Superior temporal gyrus (tissue), 1 donor: ENCODE data around the gene KIAA0319L.
A peak's percentile ranks its signal among the peaks of the same experiment; 100 is the strongest.

Experiments used
- DNase-seq: peaks from one replicate; pipeline ENCODE4 v3.0.0-alpha.2; 2016; ENCODE audit errors: extremely low spot score

The KIAA0319L gene

GRCh38 chr1:35443768-35444518 is 113.3 kb downstream of the KIAA0319L start:
- no peak for DNase-seq

DNA sequence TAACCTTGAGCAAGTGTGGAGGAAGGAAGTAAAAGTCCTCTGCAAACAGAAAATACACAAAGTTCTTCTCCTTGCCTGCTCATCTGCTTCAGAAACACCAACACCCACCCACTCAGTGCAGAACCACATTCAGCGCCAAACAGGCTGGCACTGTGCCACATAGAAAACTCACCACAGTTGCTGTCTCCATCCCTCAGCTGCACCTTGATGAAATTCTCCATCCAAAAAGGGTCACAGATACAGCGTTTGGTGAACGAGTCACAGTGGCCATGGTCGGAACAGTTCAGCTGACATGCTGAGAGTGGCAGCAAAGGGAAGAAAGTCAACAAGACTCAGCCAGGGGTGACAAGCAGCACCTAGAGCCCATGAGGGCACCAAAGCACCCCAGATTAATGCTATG is 114.5 kb downstream of the KIAA0319L start:
- DNase-seq, result peak; percentile 66

DNA sequence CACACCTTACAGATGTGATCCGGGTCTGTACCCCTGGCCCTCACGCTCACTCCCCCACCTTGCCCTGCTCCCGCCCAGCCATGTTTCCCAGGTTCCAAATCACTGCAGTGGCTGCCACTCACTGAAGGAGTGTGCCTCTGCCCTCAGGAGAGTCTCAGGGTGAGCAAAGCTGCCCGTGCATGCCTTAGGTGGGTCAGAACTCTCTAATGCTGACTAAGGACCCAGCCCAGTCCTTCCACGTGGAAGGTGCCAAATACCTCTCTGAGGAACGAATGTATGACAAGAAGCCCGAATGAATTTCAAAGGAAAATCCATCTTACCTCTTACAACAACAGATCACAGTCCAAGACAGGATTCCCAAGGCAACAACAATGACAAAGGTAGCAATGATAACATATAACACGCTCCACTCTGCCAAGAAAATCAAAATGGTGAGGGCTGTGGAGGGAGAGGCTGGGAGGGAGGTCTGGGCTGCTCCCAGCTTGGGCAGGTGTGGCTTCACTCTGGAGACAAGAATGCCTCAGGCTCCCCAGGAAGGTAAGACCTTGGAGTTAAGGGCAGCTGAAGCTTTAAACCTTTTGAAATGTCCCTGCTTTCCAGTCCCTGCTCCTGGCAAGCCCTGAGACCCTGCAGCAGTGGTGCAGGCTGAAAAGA is 115.2 kb downstream of the KIAA0319L start:
- DNase-seq, result no peak

DNA sequence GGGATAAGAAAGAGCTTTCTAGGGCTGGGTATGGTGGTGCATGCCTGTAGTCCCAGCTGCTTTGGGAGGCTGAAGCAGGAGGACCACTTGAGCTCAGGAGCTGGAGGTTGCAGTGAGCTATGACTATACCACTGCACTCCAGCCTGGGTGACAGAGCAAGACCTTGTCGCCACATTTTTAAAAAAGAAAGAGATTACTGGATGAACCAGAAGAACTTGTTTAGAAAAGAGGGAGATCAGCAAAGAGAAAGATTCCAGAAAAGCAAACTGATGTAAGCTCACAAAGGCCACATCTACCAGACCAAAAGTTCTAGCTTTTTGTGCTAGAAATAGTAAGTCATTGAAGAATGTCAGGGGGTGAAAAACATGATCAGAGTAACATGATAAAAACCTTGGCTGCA is 117.6 kb downstream of the KIAA0319L start:
- DNase-seq, result no peak

GRCh38 chr1:35437200-35437599 is 120.0 kb downstream of the KIAA0319L start:
- no peak for DNase-seq

GRCh38 chr1:35436078-35436477 is 121.1 kb downstream of the KIAA0319L start:
- DNase-seq, result no peak

DNA sequence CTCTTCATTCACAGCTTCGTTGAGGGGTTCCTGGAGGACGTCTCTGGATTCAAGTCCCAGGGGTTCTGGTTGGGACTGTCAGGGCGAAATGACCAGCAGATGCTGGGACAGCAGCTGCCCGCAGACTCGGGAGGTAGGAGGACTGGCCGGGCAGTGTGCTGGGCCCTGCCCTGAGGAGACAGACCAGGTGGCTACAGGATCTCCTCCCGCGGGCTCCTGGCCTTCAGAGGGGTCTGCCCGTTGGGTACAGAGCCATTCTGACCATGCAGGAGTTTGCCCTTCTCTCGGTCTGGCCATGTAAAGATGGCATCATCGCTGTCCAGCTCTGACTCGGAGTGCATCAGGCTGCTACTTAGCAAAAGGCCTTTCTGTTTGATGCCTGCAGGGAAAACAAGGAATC is 122.5 kb downstream of the KIAA0319L start:
- DNase-seq, result no peak

GRCh38 chr1:35433714-35434113 is 123.5 kb downstream of the KIAA0319L start:
- no peak for DNase-seq

DNA sequence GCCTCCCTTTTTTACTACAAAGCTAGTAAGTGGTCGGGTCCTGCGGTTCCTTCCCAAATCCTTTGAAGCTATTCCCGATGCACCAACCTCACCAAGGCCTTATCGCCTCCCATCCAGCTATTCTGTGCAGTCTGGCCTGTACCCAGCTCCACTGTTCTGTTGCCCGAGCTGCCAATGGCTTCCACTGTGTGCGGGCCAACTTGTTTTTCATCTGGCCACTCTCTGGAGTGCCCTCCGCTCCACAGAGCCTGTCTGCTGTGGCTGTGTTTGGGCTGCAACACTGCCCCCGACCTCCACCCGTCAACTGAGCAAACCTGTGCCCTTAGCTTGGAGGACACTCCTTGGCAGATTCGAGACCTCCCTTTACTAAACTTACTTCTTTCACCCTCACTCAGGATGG is 125.0 kb downstream of the KIAA0319L start:
- DNase-seq, result peak; percentile 62

GRCh38 chr1:35431173-35431599 is 126.0 kb downstream of the KIAA0319L start:
- no peak for DNase-seq

DNA sequence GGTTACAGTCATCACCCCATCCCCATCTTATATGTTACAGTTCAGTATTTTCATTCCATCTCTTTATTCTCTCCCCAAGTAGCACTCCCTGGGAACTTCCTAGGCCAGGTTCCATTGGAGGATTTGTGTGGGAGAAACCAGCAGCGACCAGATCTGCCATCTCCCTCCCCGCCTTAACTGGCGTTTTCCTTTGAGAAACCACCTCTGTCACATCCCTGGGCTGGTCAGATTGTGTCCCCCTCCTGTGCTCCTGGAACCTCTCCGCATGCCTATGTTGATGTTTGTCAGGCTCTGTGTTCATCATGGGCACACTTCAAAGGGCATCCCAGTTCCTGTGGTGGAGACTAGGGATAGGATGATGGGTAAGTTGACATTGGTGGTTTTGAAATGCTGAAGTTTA is 126.4 kb downstream of the KIAA0319L start:
- DNase-seq, result no peak

DNA sequence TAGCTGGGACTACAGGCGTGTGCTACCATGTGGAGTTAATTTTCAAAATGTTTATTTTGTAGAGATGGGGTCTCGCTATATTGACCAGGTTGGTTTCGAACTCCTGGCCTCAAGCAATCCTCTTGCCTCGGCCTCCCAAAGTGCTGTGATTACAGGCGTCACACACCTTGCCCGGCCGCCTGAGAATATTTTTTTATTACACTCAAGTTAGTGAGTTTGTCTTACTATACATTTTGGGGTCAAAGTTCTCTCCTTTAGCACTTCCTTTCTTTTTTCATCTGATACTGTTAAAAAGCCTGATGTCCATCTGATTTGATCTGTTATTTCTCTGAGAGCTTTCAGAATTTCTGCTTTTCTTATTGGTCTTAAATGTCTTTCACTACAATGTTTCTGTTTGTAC is 128.8 kb downstream of the KIAA0319L start:
- no peak for DNase-seq

GRCh38 chr1:35426097-35426586 is 131.1 kb downstream of the KIAA0319L start:
- no peak for DNase-seq

- no peak for DNase-seq
Measured at GRCh38 chr1:35408925-35409324, 148.3 kb downstream of the KIAA0319L start.

- DNase-seq, result no peak
Measured at GRCh38 chr1:35407743-35408142, 149.5 kb downstream of the KIAA0319L start.

DNA sequence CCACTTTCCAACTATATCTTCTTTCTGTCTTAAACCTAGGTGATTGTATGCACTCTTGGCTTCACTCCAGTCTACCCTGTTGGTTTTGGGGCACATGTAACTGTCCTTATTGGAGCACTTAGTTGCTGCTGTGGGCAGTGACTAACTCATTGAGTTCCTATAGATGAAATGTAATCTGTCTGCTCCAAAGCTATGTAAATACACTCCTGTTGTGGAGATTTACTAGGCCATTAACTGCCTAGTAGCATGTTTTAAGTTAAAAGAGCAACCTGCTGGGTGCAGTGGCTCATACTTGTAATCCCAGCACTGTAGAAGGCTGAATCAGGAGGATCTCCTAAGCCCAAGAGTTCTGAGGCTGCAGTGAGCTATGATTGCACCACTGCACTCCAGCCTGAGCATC is 151.1 kb downstream of the KIAA0319L start:
- DNase-seq, result no peak

DNA sequence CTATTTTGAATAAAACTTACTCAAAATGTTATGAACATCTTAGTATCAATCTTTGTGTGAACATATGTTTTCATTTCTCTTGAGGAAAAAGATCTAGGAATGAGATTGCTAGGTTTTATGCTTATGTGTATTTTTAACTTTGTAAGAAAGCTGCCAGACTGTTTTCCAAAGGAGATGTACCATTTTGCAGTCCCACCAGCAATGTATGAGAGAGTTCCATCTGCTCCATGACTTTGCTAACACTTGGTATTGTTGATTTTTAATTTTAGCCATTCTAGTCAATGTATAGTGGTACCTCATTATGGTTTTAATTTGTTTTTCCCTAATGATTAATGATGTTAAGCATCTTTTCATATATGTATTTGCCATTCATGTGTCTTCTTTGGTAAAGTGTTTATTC is 156.2 kb downstream of the KIAA0319L start:
- no peak for DNase-seq

DNA sequence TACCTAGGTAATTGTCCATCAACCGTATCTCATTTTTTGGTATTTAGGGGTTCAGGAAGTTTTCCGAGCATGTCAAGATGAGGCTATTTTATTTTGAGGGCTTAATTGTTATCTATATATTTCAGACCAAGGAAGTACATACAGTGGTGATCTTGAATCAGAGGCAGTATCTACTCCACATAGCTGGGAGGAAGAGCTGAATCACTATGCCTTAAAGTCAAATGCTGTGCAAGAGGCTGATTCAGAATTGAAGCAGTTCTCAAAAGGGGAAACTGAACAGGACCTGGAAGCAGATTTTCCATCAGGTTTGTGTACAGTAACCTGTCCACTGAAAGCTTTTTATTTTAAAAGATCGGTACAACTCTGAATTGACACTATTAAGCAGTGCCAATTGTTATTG is 158.5 kb downstream of the KIAA0319L start:
- no peak for DNase-seq

DNA sequence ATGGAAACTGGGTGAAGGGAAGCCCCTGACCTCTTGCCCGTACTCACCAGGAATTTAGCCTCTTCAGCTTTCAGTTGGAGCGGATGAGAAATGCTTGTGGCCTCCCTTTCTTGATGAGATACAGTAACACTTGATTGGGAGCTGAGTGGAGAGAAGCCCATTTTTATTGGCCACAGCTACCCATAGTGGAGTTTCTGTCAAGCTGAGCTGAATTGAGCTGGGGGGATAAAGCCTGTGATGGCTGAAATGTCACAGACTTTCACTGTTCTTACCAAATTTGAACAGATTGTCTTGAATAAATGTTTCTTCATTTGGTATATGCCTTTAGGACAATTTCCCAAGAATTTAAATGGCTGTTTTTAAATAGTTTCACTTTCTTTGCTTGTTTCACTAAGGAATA is 162.8 kb downstream of the KIAA0319L start:
- DNase-seq, result no peak

DNA sequence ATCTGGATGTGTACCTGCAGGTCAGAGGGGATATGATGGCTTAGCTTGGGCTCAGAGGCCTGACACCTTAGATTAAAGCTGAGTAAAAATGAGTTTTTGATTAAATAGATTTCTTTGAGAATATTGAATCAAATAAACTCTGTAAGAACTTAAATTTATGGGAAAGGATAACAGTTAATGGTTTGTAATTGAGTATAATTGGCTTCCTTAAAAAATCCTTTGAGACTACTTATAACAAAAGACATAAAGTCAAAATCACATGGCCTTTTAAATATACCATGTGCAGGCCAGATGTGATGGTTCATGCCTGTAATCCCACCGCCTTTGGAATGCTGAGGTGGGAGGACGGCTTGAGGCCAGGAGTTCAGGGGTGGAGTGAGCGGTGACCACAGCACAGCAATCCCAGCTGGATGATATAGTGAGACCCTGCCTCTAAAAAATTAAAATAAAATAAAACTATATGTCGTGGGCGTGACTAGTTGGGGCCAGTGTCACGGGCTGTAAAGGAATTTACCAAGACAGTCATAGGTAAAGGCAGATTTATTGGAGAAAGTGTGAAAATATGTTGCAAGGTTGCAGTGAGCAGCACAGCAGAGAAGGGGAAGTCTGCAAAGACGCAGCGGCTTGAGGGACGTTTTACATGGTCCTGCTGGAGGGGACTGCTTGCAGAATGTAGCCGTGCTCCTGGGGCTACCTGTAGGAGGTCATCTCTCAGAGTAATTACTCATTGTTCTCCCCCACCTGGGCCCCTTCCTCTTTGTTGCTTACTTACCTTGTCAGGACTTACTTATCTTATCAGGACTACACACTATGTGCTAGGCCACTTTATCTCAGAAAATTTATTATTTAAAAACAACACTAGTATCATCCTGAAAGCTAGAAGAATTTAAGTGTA is 166.4 kb downstream of the KIAA0319L start:
- no peak for DNase-seq

- no peak for DNase-seq
Measured at GRCh38 chr1:35386959-35387358, 170.2 kb downstream of the KIAA0319L start.

GRCh38 chr1:35386290-35386689 is 170.9 kb downstream of the KIAA0319L start:
- no peak for DNase-seq
